ENCODE data around the gene TMEM273.

Gene TMEM273

GRCh38 chr10:49187950-49188761 lies at the start of gene TMEM273:
TMEM273 (minus strand) TSS chr10:49188391; CDS start chr10:49188336, 55 bp downstream.
- FAIRE-seq (no peak), DNase-seq (ENCODE audit: insufficient read length, low spot score) (no peak)

DNA sequence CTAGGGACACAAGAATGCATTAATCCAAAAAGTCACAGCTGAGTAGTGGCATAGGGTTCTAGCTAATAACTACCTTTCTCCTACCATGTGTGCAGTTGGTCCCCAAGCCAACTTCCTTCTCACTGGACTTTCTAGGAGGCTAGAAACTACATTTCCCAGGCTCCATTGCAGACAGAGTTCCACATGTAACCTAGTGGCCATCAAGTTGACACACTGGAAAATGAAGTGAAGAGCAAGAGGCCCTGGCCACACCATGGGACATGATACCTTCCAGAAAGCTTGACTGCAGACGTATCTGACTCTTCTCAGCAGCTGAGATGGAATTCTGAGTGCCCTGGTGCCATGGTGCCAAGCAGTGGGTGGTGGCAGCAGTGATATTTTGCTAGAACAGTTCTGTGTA lies 49.8 kb upstream of the TMEM273 start:
- DNase-seq (ENCODE audit: insufficient read length, low spot score) (no peak), FAIRE-seq (no peak)

DNA sequence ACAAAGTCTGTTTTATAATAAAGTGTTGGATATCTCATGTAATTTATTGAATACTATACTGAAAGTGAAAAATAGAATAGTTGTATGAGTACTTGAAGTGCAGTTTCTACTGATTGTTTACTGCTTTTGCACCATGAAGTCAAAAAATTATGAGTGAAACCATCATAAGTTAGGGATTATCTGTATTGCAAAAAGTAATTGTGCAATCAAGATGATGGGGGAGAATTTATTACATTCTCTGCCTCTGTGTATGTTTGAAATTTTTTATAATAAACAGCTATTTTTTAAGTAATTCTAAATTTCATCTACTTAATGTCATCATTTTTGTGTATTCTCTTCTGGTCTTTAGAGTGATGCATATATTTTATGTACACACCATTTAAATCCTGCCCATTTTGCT lies 47.2 kb upstream of the TMEM273 start:
- FAIRE-seq (no peak), DNase-seq (ENCODE audit: insufficient read length, low spot score) (no peak)

DNA sequence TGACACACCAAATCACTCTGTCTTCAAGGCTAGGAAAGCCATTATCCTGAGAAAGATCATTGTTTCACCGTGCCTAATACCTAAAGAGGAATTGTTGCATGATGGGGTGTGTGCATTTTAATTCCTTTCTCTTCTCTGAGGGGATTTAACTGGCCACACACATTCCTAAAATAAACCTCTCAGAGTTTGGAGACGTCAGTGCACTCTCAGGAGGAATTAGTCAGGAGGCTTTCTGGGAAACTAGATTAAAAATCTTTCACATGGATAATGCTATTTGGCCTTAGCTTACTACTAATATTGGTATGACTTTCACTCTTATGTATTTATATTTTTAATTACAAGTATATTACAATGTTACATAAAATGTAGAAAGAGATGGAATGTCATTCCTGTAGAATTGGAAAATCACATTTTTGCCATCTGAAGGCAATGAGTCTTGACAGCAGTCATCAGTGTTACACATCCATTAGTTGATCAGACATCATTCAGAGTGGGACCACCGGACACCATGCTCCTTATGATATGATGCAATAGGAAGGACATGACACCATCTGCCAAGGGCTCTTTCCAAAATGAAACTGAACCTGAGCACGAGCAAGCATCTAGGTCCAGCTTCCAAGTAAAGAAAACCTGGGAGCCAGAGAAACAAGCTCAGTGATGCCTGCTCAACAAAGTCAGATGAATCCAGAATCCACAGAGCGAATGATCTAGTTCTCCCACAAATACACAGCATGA lies 43.1 kb upstream of the TMEM273 start:
- FAIRE-seq (no peak), DNase-seq (ENCODE audit: insufficient read length, low spot score) (no peak)

GRCh38 chr10:49230004-49230403 lies 41.8 kb upstream of the TMEM273 start:
- FAIRE-seq (no peak), DNase-seq (ENCODE audit: insufficient read length, low spot score) (no peak)

- DNase-seq (ENCODE audit: insufficient read length, low spot score) (no peak), FAIRE-seq (no peak)
Observed at GRCh38 chr10:49228677-49229076, 40.5 kb upstream of the TMEM273 start.

DNA sequence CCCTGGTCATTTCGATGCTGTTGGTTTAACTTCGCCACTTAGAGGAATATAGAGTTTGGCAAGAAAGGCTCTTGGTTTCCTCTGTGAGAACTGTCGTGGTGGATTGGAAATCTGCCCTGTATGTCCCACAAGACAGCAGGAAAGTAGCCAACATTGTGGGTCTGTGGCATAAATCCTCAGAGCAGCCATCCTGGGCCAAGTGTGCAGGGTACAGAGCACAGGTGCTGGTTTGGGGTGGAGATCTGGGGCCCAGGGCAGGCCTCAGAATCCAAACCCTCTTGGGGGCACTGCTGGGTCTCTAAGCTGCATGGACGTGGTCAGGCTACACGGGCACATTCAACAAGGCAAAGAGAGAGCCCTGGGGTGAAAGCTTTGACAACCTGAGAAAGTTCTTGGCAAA lies 39.2 kb upstream of the TMEM273 start:
- no peak for FAIRE-seq
- DNase-seq (ENCODE audit: insufficient read length, low spot score): no peak

- FAIRE-seq: no peak
- DNase-seq (ENCODE audit: insufficient read length, low spot score): no peak
Observed at GRCh38 chr10:49226594-49226993, 38.4 kb upstream of the TMEM273 start.

GRCh38 chr10:49225218-49225876 lies 37.2 kb upstream of the TMEM273 start:
- no peak for DNase-seq (ENCODE audit: insufficient read length, low spot score)
- FAIRE-seq: no peak

DNA sequence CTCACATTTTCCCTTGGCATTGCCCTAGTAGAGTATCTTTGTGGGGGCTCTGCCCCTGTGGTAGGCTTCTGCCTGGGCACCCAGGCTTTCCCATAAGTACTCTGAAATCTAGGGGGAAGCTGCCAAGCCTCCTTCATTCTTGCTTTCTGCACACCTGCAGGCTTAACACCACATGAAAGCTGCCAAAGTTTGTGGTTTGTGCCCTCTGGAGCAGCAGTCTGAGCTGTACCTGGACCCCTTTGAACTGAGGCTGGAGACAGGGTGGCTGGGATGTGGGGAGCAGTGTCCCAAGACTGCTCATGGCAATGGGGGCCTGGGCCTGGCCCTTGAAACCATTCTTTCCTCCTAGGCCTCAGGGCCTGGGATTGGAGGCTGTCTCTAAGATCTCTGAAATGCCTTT lies 35.0 kb upstream of the TMEM273 start:
- no peak for FAIRE-seq
- DNase-seq (ENCODE audit: insufficient read length, low spot score): no peak

GRCh38 chr10:49222170-49222569 lies 34.0 kb upstream of the TMEM273 start:
- FAIRE-seq (no peak), DNase-seq (ENCODE audit: insufficient read length, low spot score) (no peak)

GRCh38 chr10:49220679-49221078 lies 32.5 kb upstream of the TMEM273 start:
- FAIRE-seq: no peak
- DNase-seq (ENCODE audit: insufficient read length, low spot score): no peak

DNA sequence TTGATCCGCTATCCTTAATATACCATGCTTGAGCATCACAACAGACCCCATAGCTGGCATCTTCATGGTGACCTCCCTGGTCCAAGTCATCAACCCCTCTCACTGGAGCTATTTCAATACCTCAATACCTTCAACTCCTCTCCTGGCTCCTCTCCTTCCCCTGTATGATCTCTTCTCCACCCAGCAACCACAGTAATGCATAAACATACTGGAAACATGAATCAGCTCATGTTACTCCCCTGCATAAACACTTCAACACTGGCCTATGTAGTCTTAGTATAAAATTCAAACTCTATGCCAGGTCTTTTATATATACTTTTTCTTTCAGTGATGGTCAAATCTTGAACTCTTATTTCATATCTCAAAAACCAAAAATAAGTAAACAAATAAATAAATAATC lies 31.8 kb upstream of the TMEM273 start:
- no peak for DNase-seq (ENCODE audit: insufficient read length, low spot score)
- FAIRE-seq: no peak

DNA sequence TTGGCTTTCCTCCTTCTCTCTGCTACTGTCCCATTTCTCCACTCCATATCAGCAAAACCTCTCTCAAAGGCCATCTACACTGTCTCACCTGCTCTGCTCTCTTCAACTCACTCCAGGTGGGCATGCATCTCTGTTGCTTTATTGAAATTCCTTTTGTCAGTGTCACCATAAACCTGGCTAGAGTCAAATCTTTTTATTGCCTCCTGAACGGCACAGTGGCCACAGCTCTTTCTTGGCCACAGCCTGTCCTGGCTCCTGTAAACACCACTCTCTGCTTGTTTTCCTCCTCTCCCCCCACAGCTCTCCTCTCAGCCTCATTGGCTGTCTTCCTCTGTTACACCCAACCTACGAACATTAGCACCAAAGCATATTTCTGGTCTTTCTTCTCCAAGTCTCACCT lies 31.1 kb upstream of the TMEM273 start:
- no peak for FAIRE-seq
- DNase-seq (ENCODE audit: insufficient read length, low spot score): no peak

- no peak for FAIRE-seq
Observed at GRCh38 chr10:49218480-49218879, 30.3 kb upstream of the TMEM273 start.

DNA sequence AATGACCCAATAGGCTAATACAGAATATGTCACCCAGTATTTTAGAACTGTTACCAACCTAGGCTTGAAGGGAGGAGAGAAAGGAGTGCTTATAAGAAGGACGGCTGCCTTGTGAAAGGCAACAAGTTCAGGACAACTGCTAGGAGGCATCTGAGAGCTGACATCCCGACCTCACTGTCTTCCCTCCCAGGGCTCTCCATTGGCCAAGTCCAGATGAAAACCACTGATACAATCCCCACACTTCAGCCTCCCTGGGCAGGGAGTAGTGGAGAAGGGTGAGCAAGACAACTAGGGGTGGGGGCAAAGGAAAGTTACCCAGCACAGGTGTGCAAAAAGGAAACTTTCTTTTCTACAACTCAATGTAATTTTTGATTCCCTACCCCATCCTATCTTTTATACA lies 29.5 kb upstream of the TMEM273 start:
- no peak for FAIRE-seq
- DNase-seq (ENCODE audit: insufficient read length, low spot score): no peak

More at GRCh38 chr10:49218480-49218879, 30.3 kb upstream of the TMEM273 start:
- DNase-seq (ENCODE audit: insufficient read length, low spot score): no peak

DNA sequence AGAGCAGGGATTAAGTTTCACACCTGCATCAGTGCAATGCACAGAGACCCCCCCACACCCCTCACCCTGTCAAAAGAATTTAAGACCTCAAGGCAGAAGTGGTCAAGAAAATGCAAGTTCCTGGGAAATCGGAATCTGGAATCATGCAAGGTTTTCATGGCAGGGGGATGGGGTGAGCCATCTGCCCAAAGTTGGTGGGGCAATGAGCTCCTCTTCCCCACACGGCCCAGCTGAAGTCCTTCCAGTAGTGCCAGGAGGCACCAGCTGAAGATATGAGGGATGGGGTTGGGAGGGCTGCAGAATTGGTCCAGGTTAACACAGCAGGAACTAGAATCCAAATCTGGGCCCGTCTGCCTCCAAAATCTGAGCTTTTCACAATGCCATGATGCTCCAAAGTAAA lies 25.0 kb upstream of the TMEM273 start:
- DNase-seq (ENCODE audit: insufficient read length, low spot score): no peak
- no peak for FAIRE-seq

DNA sequence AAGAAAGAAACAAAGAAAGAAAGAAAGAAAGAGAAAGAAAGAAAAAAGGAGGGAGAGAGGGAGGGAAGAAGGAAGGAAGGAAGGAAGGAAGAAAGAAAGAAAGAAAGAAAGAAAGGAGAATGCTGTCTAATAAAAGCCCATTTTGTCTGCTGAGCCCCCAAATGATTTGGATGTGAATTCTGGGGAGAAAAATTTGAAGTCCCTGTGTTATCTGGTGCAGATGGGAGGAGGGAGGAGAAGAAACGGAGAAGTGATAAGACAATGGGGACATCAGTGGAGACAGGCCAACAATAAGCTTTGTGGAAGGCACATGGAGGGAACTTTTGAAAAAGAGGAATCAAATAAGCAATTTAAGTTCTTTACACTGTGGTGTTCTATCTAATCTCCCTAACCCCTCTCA lies 24.6 kb upstream of the TMEM273 start:
- FAIRE-seq (no peak), DNase-seq (ENCODE audit: insufficient read length, low spot score) (no peak)

DNA sequence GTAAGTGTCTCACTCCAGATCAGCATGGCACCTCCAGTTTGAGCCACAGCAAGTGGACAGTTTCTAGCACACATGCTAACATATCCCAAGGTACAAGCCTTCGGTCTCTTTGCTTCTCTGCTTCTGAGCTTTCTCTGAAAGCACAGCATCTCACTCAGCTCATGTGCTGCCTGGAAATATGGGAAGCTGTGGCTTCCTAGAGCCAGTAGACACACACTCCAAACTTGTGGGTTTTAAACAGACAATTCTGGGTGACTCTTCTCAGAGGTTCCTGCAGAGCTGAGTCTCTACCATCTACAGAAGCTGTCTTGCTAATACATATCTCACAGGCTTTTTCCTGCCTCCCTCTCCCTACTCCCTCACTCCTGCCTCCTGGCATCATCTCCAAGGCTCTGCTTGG lies 23.9 kb upstream of the TMEM273 start:
- DNase-seq (ENCODE audit: insufficient read length, low spot score) (no peak), FAIRE-seq (no peak)

- DNase-seq (ENCODE audit: insufficient read length, low spot score) (no peak), FAIRE-seq (no peak)
Observed at GRCh38 chr10:49208996-49209395, 20.8 kb upstream of the TMEM273 start.

- FAIRE-seq (no peak), DNase-seq (ENCODE audit: insufficient read length, low spot score) (no peak)
Observed at GRCh38 chr10:49207936-49208487, 19.8 kb upstream of the TMEM273 start.

Measured in HTR-8/SVneo (cell line).